VCaP (cell line): ENCODE data around the gene ICE1.

ENCODE experiments used
- H3K27ac ChIP-seq: fragments of 450-650 bp; 2 replicates; pipeline ENCODE4 v1.5.1; 2017
- CTCF ChIP-seq: fragments of 450-650 bp; conservative IDR thresholded peaks from 2 replicates; pipeline ENCODE4 v1.5.1; 2017; ENCODE audit warnings: mild to moderate bottlenecking, moderate library complexity

Gene ICE1

GRCh38 chr5:5480481-5481111 is 58.1 kb downstream of the ICE1 start:
- no peak for TF ChIP-seq CTCF
- no peak overlapping the region for H3K27ac ChIP-seq

GRCh38 chr5:5481206-5481605 is 58.7 kb downstream of the ICE1 start:
- TF ChIP-seq CTCF: no peak
- H3K27ac ChIP-seq: no peak overlapping the region

GRCh38 chr5:5481633-5482032 is 59.2 kb downstream of the ICE1 start:
- no peak for TF ChIP-seq CTCF
- no peak overlapping the region for H3K27ac ChIP-seq

DNA sequence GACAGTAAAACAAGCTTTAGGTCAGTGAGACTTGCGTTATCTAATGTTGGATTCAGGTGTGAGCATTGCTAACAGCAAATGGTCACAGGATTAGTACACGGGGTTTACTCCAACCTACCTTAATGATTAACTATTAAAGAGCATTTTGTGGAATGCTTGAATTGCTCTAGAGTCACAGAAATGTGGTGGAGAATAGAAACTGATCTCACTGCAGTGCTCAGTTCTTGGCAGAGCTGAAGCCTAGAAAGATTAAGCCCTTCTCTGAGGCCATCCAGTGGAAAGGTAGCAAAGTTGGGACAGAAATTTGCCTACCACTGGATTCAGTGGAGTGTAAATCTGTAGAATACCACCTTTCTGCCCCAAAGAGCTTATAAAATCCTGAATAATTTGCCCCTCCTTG is 60.9 kb downstream of the ICE1 start:
- no peak overlapping the region for H3K27ac ChIP-seq

GRCh38 chr5:5483880-5484598 is 61.6 kb downstream of the ICE1 start:
- no peak overlapping the region for H3K27ac ChIP-seq
- no peak for TF ChIP-seq CTCF

More for the DNA sequence above, 60.9 kb downstream of the ICE1 start:
- TF ChIP-seq CTCF: no peak

- H3K27ac ChIP-seq: no peak overlapping the region
- no peak for TF ChIP-seq CTCF
Measured at GRCh38 chr5:5486122-5486521, 63.6 kb downstream of the ICE1 start.

GRCh38 chr5:5487585-5488360 is 65.3 kb downstream of the ICE1 start:
- no peak overlapping the region for H3K27ac ChIP-seq
- no peak for TF ChIP-seq CTCF
